BLaER1 treated with 17β-estradiol and CSF1 and Interleukin-3, amounts not matched to agents 10 nM and 100 nM (cell line): ENCODE measurements around the gene PDZD2.
A peak's percentile ranks its signal among the peaks of the same experiment; 100 is the strongest.

Experiments used
- H3K27ac ChIP-seq, 11 experiments: shearing (Covaris generic); formaldehyde crosslinking; 2 replicates each; pipeline ENCODE4 v1.8.1; 2022
- H3K27me3 ChIP-seq, 11 experiments: shearing (Covaris generic); formaldehyde crosslinking; 2 replicates each; pipeline ENCODE4 v1.8.1; 2022
- H3K36me3 ChIP-seq, 11 experiments: shearing (Covaris generic); formaldehyde crosslinking; 2 replicates each; pipeline ENCODE4 v1.8.1; 2022
- H3K4me1 ChIP-seq, 10 experiments: shearing (Covaris generic); formaldehyde crosslinking; 2 replicates each; pipeline ENCODE4 v1.8.1; 2022
- H3K4me2 ChIP-seq, 11 experiments: shearing (Covaris generic); formaldehyde crosslinking; 2 replicates each; pipeline ENCODE4 v1.8.1; 2022
- H3K4me3 ChIP-seq, 10 experiments: shearing (Covaris generic); formaldehyde crosslinking; 2 replicates each; pipeline ENCODE4 v1.8.1; 2022
- H3K9ac ChIP-seq, 11 experiments: shearing (Covaris generic); formaldehyde crosslinking; 2 replicates each; pipeline ENCODE4 v1.8.1; 2022
- H3K9me3 ChIP-seq, 11 experiments: shearing (Covaris generic); formaldehyde crosslinking; replicated peaks in 1 of 11; 2 replicates each; pipeline ENCODE4 v1.8.1; 2022
- H4K20me1 ChIP-seq, 11 experiments: shearing (Covaris generic); formaldehyde crosslinking; 2 replicates each; pipeline ENCODE4 v1.8.1; 2022
- Cebpa-rat ChIP-seq, 11 experiments: shearing (Covaris generic); IDR thresholded peaks; 2 replicates each; pipeline ENCODE4 v1.8.1; 2022

PDZD2 gene

GRCh38 chr5:31995714-31996113, 356.8 kb downstream of the PDZD2 start:
- H3K9me3 ChIP-seq: no peaks in the 10 kb centered on the region
- H3K36me3 ChIP-seq: no peaks in the 10 kb centered on the region
- no peak for TF ChIP-seq Cebpa-rat (IDR thresholded peaks at IDR 0.05)
- H3K9ac ChIP-seq: no peak overlapping the region
- no peak overlapping the region for H3K4me2 ChIP-seq
- H4K20me1 ChIP-seq: no peaks in the 10 kb centered on the region
- H3K27ac ChIP-seq: no peak overlapping the region
- H3K4me1 ChIP-seq: no peaks in the 10 kb centered on the region
- H3K27me3 ChIP-seq: no peaks in the 10 kb centered on the region
- no peak overlapping the region for H3K4me3 ChIP-seq

- H3K36me3 ChIP-seq: no peaks in the 10 kb centered on the region
- no peak overlapping the region for H3K9ac ChIP-seq
- no peaks in the 10 kb centered on the region for H4K20me1 ChIP-seq
- no peaks in the 10 kb centered on the region for H3K4me1 ChIP-seq
- no peak for TF ChIP-seq Cebpa-rat (IDR thresholded peaks at IDR 0.05)
- H3K27me3 ChIP-seq: no peaks in the 10 kb centered on the region
- no peaks in the 10 kb centered on the region for H3K9me3 ChIP-seq
- H3K4me3 ChIP-seq: no peak overlapping the region
- no peak overlapping the region for H3K4me2 ChIP-seq
- no peak overlapping the region for H3K27ac ChIP-seq
These were observed 358.0 kb downstream of the PDZD2 start for GRCh38 chr5:31996909-31997308.

- Histone ChIP-seq H3K27ac (no peak overlapping the region), H3K36me3 (no peaks in the 10 kb centered on the region), H3K9ac (no peak overlapping the region), H3K4me2 (no peak overlapping the region), H3K4me1 (no peaks in the 10 kb centered on the region), H3K9me3 (no peaks in the 10 kb centered on the region), H3K4me3 (no peak overlapping the region), H4K20me1 (no peaks in the 10 kb centered on the region), H3K27me3 (no peaks in the 10 kb centered on the region)
- TF ChIP-seq Cebpa-rat (IDR thresholded peaks at IDR 0.05): no peak
These were observed 360.5 kb downstream of the PDZD2 start for GRCh38 chr5:31999470-31999869.

- no peaks in the 10 kb centered on the region for H3K27me3 ChIP-seq
- no peak overlapping the region for H3K4me2 ChIP-seq
- no peak overlapping the region for H3K9ac ChIP-seq
- no peaks in the 10 kb centered on the region for H3K36me3 ChIP-seq
- no peaks in the 10 kb centered on the region for H3K9me3 ChIP-seq
- no peak overlapping the region for H3K4me3 ChIP-seq
- H3K27ac ChIP-seq: no peak overlapping the region
- no peaks in the 10 kb centered on the region for H3K4me1 ChIP-seq
- H4K20me1 ChIP-seq: no peaks in the 10 kb centered on the region
- no peak for TF ChIP-seq Cebpa-rat (IDR thresholded peaks at IDR 0.05)
These were observed 361.8 kb downstream of the PDZD2 start for GRCh38 chr5:32000731-32001130.

- H3K9me3 ChIP-seq: no peaks in the 10 kb centered on the region
- no peak overlapping the region for H3K4me2 ChIP-seq
- no peaks in the 10 kb centered on the region for H3K4me1 ChIP-seq
- no peak overlapping the region for H3K27ac ChIP-seq
- H3K36me3 ChIP-seq: no peaks in the 10 kb centered on the region
- TF ChIP-seq Cebpa-rat (IDR thresholded peaks at IDR 0.05): no peak
- H3K27me3 ChIP-seq: no peaks in the 10 kb centered on the region
- H3K4me3 ChIP-seq: no peak overlapping the region
- H4K20me1 ChIP-seq: no peaks in the 10 kb centered on the region
- no peak overlapping the region for H3K9ac ChIP-seq
These were observed 362.4 kb downstream of the PDZD2 start for GRCh38 chr5:32001284-32001683.

- H3K27ac ChIP-seq: no peak overlapping the region
- no peaks in the 10 kb centered on the region for H4K20me1 ChIP-seq
- H3K4me2 ChIP-seq: no peak overlapping the region
- no peaks in the 10 kb centered on the region for H3K4me1 ChIP-seq
- no peak for TF ChIP-seq Cebpa-rat (IDR thresholded peaks at IDR 0.05)
- H3K4me3 ChIP-seq: no peak overlapping the region
- no peaks in the 10 kb centered on the region for H3K27me3 ChIP-seq
- H3K9me3 ChIP-seq: no peaks in the 10 kb centered on the region
- H3K9ac ChIP-seq: no peak overlapping the region
- H3K36me3 ChIP-seq: no peaks in the 10 kb centered on the region
These were observed 362.8 kb downstream of the PDZD2 start for GRCh38 chr5:32001707-32002106.

GRCh38 chr5:32002755-32003154, 363.8 kb downstream of the PDZD2 start:
- no peak for TF ChIP-seq Cebpa-rat (IDR thresholded peaks at IDR 0.05)
- Histone ChIP-seq H3K4me1 (no peaks in the 10 kb centered on the region), H3K27ac (no peak overlapping the region), H3K9ac (no peak overlapping the region), H3K36me3 (no peaks in the 10 kb centered on the region), H3K4me2 (no peak overlapping the region), H3K9me3 (no peaks in the 10 kb centered on the region), H3K27me3 (no peaks in the 10 kb centered on the region), H4K20me1 (no peaks in the 10 kb centered on the region), H3K4me3 (no peak overlapping the region)

GRCh38 chr5:32003981-32004380, 365.1 kb downstream of the PDZD2 start:
- TF ChIP-seq Cebpa-rat (IDR thresholded peaks at IDR 0.05): no peak
- no peaks in the 10 kb centered on the region for H4K20me1 ChIP-seq
- H3K9ac ChIP-seq: no peak overlapping the region
- no peak overlapping the region for H3K4me3 ChIP-seq
- no peaks in the 10 kb centered on the region for H3K4me1 ChIP-seq
- no peaks in the 10 kb centered on the region for H3K27me3 ChIP-seq
- no peak overlapping the region for H3K4me2 ChIP-seq
- H3K9me3 ChIP-seq: no peaks in the 10 kb centered on the region
- no peak overlapping the region for H3K27ac ChIP-seq
- no peaks in the 10 kb centered on the region for H3K36me3 ChIP-seq

GRCh38 chr5:32004404-32004803, 365.5 kb downstream of the PDZD2 start:
- Histone ChIP-seq H3K4me2 (no peak overlapping the region), H3K4me3 (no peak overlapping the region), H3K27me3 (no peaks in the 10 kb centered on the region), H4K20me1 (no peaks in the 10 kb centered on the region), H3K4me1 (no peaks in the 10 kb centered on the region), H3K9me3 (no peaks in the 10 kb centered on the region), H3K9ac (no peak overlapping the region), H3K27ac (no peak overlapping the region), H3K36me3 (no peaks in the 10 kb centered on the region)
- TF ChIP-seq Cebpa-rat (IDR thresholded peaks at IDR 0.05): no peak

GRCh38 chr5:32008746-32009145, 369.8 kb downstream of the PDZD2 start:
- H3K4me2 ChIP-seq: no peak overlapping the region
- no peak for TF ChIP-seq Cebpa-rat (IDR thresholded peaks at IDR 0.05)
- no peak overlapping the region for H3K4me3 ChIP-seq
- H3K36me3 ChIP-seq: no peaks in the 10 kb centered on the region
- no peaks in the 10 kb centered on the region for H4K20me1 ChIP-seq
- H3K27me3 ChIP-seq: no peaks in the 10 kb centered on the region
- H3K9me3 ChIP-seq: no peaks in the 10 kb centered on the region
- H3K4me1 ChIP-seq: peaks cover 0 to 2% (median 0%) of the 10 kb centered on the region in 10 experiments; a peak in 1 of 20 replicates
- no peak overlapping the region for H3K27ac ChIP-seq
- no peak overlapping the region for H3K9ac ChIP-seq

GRCh38 chr5:32013658-32014057, 374.7 kb downstream of the PDZD2 start:
- Histone ChIP-seq H3K4me2 (0 out of 22 replicates have a peak overlapping the region, but pooled peaks of 1 of the 11 experiments have one; percentile 19), H3K27ac (no peak overlapping the region), H4K20me1 (no peaks in the 10 kb centered on the region), H3K36me3 (no peaks in the 10 kb centered on the region), H3K4me3 (no peak overlapping the region), H3K9me3 (no peaks in the 10 kb centered on the region), H3K27me3 (no peaks in the 10 kb centered on the region), H3K4me1 (peaks cover 0 to 15% (median 0%) of the 10 kb centered on the region in 10 experiments; a peak in 6 of 20 replicates), H3K9ac (no peak overlapping the region)
- no peak for TF ChIP-seq Cebpa-rat (IDR thresholded peaks at IDR 0.05)
